ENCODE data around the gene LIF.

LIF gene

DNA sequence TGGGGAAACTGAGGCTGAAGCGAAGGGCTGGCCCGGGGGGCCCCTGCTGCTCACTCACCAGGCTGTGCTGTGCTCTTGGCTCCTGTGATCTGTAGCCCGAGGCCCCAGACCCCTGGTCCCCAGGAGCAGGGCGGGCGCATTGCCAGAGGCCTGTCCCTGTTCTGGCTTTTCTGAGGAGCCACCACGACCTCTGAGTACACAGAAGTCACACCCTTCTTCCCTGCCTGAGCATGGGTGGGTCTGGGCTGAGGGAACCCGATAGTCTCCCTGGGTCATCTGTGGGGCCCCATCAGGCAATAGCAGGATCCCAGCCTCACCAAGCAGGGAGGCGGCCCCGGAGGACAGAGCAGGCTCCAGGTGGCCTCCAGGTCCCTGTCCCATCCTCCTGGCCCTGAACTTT lies 37.6 kb upstream of the LIF start:
- DNase-seq = no peak

- no peak for DNase-seq
Observed at GRCh38 chr22:30283342-30283741, 36.8 kb upstream of the LIF start.

- no peak for DNase-seq
Observed at GRCh38 chr22:30282616-30283046, 36.1 kb upstream of the LIF start.

DNA sequence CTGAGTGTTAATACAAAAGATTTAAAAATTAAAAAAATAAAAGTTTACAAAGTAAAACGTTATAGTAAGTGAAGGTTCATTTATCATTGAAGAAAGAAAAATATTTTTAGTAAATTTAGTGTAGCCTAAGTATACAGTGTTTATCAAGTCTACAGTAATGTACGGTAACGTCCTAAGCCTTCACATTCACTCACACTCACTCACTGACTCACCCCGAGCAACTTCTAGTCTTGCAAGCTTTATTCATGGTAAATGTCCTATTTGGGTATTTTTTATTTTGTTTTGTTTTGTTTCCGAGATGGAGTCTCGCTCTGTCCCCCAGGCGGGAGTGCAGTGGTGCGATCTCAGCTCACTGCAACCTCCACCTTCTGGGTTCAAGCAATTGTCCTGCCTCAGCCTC lies 33.9 kb upstream of the LIF start:
- DNase-seq = no peak

- no peak for DNase-seq
Observed at GRCh38 chr22:30279932-30280331, 33.4 kb upstream of the LIF start.

- no peak for DNase-seq
Observed at GRCh38 chr22:30279046-30279788, 32.7 kb upstream of the LIF start.

GRCh38 chr22:30277547-30278344 lies 31.2 kb upstream of the LIF start:
- no peak for DNase-seq

- no peak for DNase-seq
Observed at GRCh38 chr22:30276039-30276438, 29.5 kb upstream of the LIF start.

DNA sequence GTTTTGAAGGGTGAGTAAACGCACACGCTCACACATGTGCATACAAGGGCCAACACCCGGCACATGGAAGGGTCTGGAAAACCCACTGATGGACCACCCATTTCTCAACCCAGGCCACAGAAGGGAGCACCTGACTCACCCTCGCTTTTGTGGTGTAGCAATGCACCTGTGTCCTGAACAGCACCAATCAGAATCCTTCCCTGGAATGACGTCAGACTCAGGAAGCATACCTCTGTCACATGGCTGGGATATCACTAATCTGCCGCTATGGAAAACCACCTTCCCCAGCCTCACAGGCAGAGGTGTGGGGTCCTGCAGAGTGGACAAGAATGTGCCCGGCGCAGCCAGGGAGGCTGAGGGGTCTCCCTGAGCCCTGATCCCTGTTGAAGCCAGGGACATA lies 29.1 kb upstream of the LIF start:
- DNase-seq = no peak

DNA sequence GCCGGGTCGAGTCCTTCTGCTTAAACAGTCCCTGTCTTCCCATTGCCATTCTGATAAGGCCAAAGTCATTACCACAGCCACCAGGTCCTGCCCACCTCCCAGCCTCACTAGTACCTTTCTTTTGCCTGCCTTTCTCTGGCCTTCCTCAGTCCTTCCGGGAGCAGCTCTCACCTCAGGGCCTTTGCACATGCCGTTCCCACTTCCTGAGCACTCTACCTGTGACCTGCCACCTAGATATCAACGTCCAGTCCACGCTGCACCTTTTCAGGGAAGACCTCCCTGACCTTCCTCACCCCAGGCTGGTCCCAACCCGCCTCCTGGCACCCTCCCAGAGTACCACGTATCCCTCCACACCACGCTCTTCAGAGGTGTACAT lies 27.9 kb upstream of the LIF start:
- no peak for DNase-seq

GRCh38 chr22:30273711-30274436 lies 27.3 kb upstream of the LIF start:
- no peak for DNase-seq

GRCh38 chr22:30272781-30273601 lies 26.4 kb upstream of the LIF start:
- DNase-seq = no peak

DNA sequence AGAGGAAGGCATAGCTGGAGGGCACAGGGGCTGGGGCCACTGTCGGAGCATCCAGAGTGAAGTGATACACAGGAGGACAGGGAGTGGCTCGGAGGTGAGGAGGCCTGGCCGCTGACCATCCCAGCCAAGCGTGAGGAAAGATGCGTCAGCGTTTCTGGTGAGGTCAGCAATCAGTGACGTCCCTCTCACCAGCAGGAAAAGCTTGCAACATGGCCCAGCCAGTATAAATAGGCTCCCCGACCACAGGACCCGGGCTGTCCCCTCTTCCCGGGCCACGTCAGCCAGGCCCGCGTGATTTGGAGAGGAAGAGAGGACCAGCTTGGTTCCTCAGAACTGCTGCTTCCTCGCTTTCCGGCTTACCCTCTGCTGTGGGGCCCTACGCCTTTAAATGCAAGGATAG lies 24.3 kb upstream of the LIF start:
- no peak for DNase-seq

DNA sequence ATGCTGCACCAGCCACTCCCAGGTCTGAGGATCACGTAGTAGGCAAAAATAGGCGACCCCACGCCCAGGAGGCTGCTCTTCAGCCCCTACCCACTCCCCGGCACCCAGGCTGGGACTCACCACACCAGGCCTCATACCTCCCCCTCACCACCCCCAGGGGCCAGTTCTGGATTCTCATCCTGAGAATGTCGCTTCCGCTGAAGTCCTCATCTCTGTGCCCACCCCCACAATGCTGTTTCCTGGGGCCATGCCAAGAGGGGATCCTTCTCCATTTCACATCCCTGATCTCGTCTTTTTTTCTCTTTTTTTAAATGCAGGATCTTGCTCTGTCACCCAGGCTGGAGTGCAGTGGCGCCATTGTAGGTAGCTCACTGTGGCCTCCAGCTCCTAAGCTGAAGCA lies 21.8 kb upstream of the LIF start:
- no peak for DNase-seq

DNA sequence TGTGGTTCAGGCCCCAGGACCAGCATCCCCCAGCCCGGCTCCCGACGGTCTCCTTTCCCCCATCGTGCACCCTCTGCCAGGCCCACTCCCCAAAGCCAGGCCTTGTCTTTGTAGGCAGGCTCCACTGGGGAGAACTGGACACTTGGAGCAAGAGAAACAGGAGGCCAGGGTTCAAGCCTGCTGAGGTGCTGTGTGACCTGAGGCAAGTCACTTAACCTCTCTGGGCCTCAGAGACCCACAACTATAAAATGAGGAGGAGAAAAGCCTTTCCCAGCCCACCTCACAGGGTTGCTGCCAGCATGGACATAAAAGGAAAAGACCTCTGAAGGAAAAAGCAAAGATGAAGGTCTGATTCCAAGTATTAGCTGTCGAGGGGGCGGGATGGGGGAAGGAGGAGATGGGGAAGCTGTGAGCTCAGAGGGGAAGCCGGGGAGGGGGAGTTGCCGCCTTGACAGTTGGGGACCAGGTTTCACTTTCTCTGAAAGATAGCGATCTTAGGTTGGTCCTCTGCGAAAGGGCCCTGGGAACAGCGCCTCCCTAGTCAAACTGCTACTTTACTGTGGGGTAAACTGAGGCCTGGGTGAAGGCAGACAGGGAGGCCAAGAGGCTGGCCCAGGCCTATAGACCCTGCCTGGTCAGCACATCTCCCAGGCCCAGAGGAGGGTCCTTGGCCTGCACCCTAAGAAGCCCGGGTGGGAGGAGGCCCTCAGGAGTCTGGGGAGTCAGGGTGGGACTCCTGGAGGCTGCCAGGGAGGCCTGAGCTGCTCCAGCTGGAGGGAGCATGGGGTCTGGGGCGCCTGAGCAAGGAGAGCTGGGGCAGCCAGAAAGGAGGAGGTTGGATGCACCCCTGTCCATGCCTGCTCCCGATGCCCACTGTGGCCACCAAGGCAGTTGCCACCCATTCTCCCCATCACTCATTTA lies 21.1 kb upstream of the LIF start:
- DNase-seq = peak in 1 of 4 experiments; percentile 15

DNA sequence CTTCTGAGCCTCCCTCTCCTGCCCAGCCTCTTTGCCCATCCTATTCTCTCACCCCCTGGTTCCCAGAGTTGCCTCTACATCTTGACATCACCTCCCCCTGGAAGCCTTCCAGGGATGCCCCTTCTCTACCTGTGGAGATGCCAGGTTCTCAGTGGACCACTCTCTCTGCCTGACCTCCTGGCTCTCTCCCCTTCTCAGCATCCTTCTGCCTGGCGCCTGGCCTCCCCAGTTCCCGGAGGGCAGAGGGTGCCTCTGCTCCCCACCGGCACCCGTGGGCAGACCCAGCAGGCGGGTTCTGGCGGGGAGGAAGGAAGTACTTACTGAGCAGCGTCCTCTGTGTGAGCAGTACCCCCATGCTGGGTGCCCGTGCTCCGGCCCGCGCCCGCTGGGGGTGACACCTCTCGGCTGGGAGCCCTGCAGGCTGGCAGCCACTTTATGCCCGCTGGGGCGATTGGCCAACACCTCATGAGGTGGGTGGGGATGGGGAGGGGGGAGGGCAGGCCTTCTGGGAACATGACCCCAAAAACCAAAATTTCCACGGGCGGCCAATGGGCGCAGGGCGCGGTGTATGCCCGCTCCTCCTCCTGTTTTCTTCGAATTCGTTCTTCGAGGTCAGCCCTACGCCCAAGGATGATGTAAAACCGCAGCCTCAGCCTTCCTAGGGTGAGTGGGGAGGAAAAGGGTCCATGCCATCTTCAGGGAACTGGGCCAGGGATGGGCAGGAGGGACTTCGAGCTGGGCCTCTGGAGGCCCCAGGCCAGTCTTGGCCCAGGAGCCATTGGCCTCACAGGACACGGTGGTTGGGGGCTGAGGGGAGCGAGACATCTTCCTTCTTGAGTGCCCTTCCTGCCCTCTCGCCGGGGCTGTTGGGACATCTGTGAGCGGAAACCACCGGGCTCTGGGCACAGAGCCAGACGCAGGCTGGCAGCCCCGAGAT lies 20.2 kb upstream of the LIF start, which contains the start of gene OSM:
Gene OSM (minus strand): TSS at position 407 of the 937 bp plus-strand sequence. CDS start 52 bp downstream, at position 355.
- peak in 3 of 4 experiments; percentile 45 to 59 (median 55) for DNase-seq

- peak; percentile 60 to 73 (median 72) for DNase-seq
Observed at GRCh38 chr22:30265823-30266444, 19.4 kb upstream of the LIF start.

DNA sequence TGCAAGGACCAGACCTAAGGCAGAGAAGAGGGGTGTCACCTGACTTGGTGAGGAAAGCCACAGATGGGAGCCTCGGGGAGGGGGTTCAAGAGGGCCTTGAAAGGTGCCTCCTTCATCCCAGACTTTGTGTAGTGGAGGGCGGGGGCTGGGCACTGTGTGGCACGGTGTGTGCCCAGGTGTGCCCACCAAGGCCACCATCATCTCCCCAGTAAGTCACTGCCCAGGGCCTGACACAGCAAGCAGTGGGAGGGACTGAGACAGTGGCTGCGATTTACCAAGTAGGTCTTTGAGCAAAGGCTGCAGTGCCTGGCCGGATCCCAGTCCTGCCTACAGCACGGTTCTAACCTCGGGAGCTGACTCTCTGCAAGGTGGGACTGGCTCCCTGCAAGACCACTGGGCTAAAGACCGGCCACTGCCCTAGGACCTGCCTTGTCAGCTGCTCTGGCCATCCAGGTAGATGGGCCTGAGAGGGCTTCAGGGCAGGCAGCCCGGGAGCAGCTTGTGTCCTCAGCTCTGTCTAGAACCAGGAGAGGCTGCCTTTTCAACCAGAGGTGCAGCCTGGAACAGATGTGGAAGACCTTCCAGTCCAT lies 18.7 kb upstream of the LIF start:
- no peak for DNase-seq

- no peak for DNase-seq
Observed at GRCh38 chr22:30263883-30264282, 17.3 kb upstream of the LIF start.
